ENCODE data around the gene CEP112. TPM values are rescaled to one million over a fixed set of nuclear protein-coding genes. Genes with fewer than 3 reads are reported as not detected.

Gene CEP112
- total and polyA plus RNA-seq, 2 donors (not counting 3 experiments of a cell fraction or from before 2014, with no cell fraction given), result 1.5 to 25.3 TPM

DNA sequence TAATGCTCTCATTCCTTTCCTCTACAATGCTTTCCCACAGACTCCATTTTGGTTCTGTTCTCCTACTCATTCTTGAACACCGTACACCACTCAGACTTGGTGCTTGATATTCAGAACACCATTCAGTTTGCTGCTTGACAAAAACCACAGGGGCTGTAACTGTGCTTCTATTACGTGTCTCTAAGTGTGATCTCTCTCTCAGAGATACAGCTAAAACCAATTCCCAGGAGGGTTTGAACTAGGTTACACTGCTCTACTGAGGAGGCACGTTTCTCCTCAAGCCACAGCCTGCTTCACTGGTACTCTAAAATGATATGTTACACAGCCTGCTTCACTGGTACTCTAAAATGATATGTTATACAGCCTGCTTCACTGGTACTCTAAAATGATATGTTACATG lies 175.7 kb downstream of the CEP112 start:
- Histone ChIP-seq H3K4me1 (ENCODE audit: control insufficient read depth, extremely low read depth, insufficient read depth, low read length) (peaks cover 13% of the 10 kb centered on the region), H3K9me1 (replicated peaks; ENCODE audit: control insufficient read depth, extremely low read depth, insufficient read depth, low read length) (no peaks in the 10 kb centered on the region), H3K79me2 (ENCODE audit: control insufficient read depth, insufficient read depth, low read length) (no peaks in the 10 kb centered on the region), H3K9me3 (replicated peaks; ENCODE audit: control insufficient read depth, insufficient read depth, low read length) (no peaks in the 10 kb centered on the region), H3K27ac (ENCODE audit: insufficient read depth, low read depth, low read length) (no peak overlapping the region), H3K27me3 (ENCODE audit: control insufficient read depth in 2 of 2, insufficient read depth in 2 of 2, low read length in 2 of 2) (no peaks in the 10 kb centered on the region), H3K36me3 (ENCODE audit: control insufficient read depth in 2 of 2, extremely low read depth in 1 of 2, insufficient read depth in 2 of 2, low read length in 2 of 2) (no peaks in the 10 kb centered on the region), H3K4me2 (ENCODE audit: insufficient read depth, low read length) (no peak overlapping the region), H3K4me3 (replicated peaks in 1 of 3; ENCODE audit: insufficient read depth in 1 of 3, low read depth in 1 of 3, low read length in 3 of 3) (no peak overlapping the region), H2AFZ (ENCODE audit: low read depth, low read length) (no peak overlapping the region), H3K9ac (replicated peaks; ENCODE audit: extremely low read depth, insufficient read depth, low read length) (no peak overlapping the region), H4K20me1 (replicated peaks; ENCODE audit: control insufficient read depth, extremely low read depth, insufficient read depth, low read length) (no peaks in the 10 kb centered on the region)
- POLR2A ChIA-PET, result no interaction called here
- FAIRE-seq (peak; percentile 59), DNase-seq (ENCODE audit: low read depth, low spot score) (no peak)
- BruUV-seq (replicated peaks), result no TSS peak
- no peak for TF ChIP-seq POLR2A (IDR thresholded peaks at IDR 0.05; ENCODE audit: low read depth, low read length)
- no peak for TF ChIP-seq EZH2 (IDR thresholded peaks at IDR 0.05; ENCODE audit: borderline replicate concordance, low read depth, low read length, severe bottlenecking)
- no peak for TF ChIP-seq POLR2AphosphoS5 (IDR thresholded peaks at IDR 0.05; ENCODE audit: insufficient read depth, low read depth, low read length)
- TF ChIP-seq, protein P1, sequence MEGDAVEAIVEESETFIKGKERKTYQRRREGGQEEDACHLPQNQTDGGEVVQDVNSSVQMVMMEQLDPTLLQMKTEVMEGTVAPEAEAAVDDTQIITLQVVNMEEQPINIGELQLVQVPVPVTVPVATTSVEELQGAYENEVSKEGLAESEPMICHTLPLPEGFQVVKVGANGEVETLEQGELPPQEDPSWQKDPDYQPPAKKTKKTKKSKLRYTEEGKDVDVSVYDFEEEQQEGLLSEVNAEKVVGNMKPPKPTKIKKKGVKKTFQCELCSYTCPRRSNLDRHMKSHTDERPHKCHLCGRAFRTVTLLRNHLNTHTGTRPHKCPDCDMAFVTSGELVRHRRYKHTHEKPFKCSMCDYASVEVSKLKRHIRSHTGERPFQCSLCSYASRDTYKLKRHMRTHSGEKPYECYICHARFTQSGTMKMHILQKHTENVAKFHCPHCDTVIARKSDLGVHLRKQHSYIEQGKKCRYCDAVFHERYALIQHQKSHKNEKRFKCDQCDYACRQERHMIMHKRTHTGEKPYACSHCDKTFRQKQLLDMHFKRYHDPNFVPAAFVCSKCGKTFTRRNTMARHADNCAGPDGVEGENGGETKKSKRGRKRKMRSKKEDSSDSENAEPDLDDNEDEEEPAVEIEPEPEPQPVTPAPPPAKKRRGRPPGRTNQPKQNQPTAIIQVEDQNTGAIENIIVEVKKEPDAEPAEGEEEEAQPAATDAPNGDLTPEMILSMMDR (IDR thresholded peaks at IDR 0.05; ENCODE audit: extremely low read depth in 1 of 2, insufficient read depth in 1 of 2, low read depth in 1 of 2, low read length in 2 of 2), result no peak
- no peak for TF ChIP-seq JUN (IDR thresholded peaks at IDR 0.05; ENCODE audit: borderline replicate concordance, insufficient read depth, insufficient read length, low read depth)
- TF ChIP-seq, protein P2, sequence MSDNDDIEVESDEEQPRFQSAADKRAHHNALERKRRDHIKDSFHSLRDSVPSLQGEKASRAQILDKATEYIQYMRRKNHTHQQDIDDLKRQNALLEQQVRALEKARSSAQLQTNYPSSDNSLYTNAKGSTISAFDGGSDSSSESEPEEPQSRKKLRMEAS (IDR thresholded peaks at IDR 0.05; ENCODE audit: insufficient read depth, insufficient read length), result no peak
- no peak for TF ChIP-seq GATA2 (IDR thresholded peaks at IDR 0.05; ENCODE audit: insufficient read depth, insufficient read length, low read depth, low read length)
- no peak for TF ChIP-seq FOS (IDR thresholded peaks at IDR 0.05; ENCODE audit: borderline replicate concordance, insufficient read depth, low read length)
- no peak for TF ChIP-seq MYC (IDR thresholded peaks at IDR 0.05; ENCODE audit: low read depth, low read length)
- CTCF ChIA-PET, result no interaction called here
- intact Hi-C loops (cut with micrococcal nuclease), result no loop called here
- dilution Hi-C loops (cut with MboI; ENCODE audit: extremely low pct_ligation_motif_present, low sequenced_read_pairs), result no loop called here

All from endothelial cell of umbilical vein (primary cell).